Keratinocyte (primary cell): ENCODE data around the gene PIGL. TPM values are rescaled to one million over a fixed set of nuclear protein-coding genes. Genes with fewer than 3 reads are reported as not detected.

Experiments
- DNase-seq: peaks from one replicate; pipeline ENCODE4 v3.0.0-alpha.2; 2011; ENCODE audit warnings: low read depth, missing footprints, low spot score
- FAIRE-seq: peaks from 2 replicates; lab custom pipeline; 2011; peaks lifted over from hg19 to GRCh38; lab: Jason Lieb, UNC
- H2AFZ ChIP-seq: 2 replicates; pipeline ENCODE4 v1.6.0; 2012; ENCODE audit warnings: low read length, control low read depth, inconsistent platforms; ENCODE audit not compliant: control insufficient read depth
- H3K27ac ChIP-seq: 2 replicates; pipeline ENCODE4 v1.5.1; 2011; ENCODE audit warnings: low read length; ENCODE audit not compliant: control insufficient read depth, insufficient read depth
- H3K27me3 ChIP-seq: 3 replicates; pipeline ENCODE4 v1.6.0; 2011; ENCODE audit warnings: low read length; ENCODE audit not compliant: control insufficient read depth, insufficient read depth; ENCODE audit errors: extremely low read depth
- H3K36me3 ChIP-seq, 2 experiments: 2 replicates in 1 of 2; 3 replicates in 1 of 2; pipeline ENCODE4 v1.5.1; 2011; ENCODE audit warnings: low read length in 2 of 2, mild to moderate bottlenecking in 1 of 2; ENCODE audit not compliant: control insufficient read depth in 2 of 2, insufficient read depth in 2 of 2; ENCODE audit errors: extremely low read depth in 1 of 2
- H3K4me1 ChIP-seq: 3 replicates; pipeline ENCODE4 v1.5.1; 2011; ENCODE audit warnings: low read length; ENCODE audit not compliant: control insufficient read depth, insufficient read depth; ENCODE audit errors: extremely low read depth
- H3K4me2 ChIP-seq: 3 replicates; pipeline ENCODE4 v1.6.0; 2011; ENCODE audit warnings: low read depth, low read length; ENCODE audit not compliant: control insufficient read depth, insufficient read depth; ENCODE audit errors: extremely low read depth
- H3K4me3 ChIP-seq, 3 experiments: fragments of 200-600 bp in 1 of 3; sonication (generic) in 1 of 3; 2 replicates in 2 of 3; 3 replicates in 1 of 3; pipeline ENCODE4 v1.5.1; 2011 to 2016; ENCODE audit warnings: low read length in 3 of 3, mild to moderate bottlenecking in 3 of 3, control low read depth in 2 of 3, inconsistent platforms in 1 of 3, low read depth in 1 of 3, mixed read lengths in 1 of 3, mixed run types in 1 of 3, moderate library complexity in 1 of 3; ENCODE audit not compliant: control insufficient read depth in 2 of 3, insufficient read depth in 2 of 3; ENCODE audit errors: extremely low read depth in 1 of 3
- H3K79me2 ChIP-seq: 2 replicates; pipeline ENCODE4 v1.6.0; 2012; ENCODE audit warnings: low read length; ENCODE audit not compliant: control insufficient read depth, insufficient read depth
- H3K9ac ChIP-seq: 3 replicates; pipeline ENCODE4 v1.6.0; 2011; ENCODE audit warnings: low read length; ENCODE audit not compliant: control insufficient read depth, insufficient read depth; ENCODE audit errors: extremely low read depth
- H3K9me1 ChIP-seq: 3 replicates; pipeline ENCODE4 v1.6.0; 2011; ENCODE audit warnings: low read length; ENCODE audit not compliant: control insufficient read depth, insufficient read depth; ENCODE audit errors: extremely low read depth
- H3K9me3 ChIP-seq: 2 replicates; pipeline ENCODE4 v1.5.1; 2012; ENCODE audit warnings: low read depth, low read length; ENCODE audit not compliant: control insufficient read depth
- H4K20me1 ChIP-seq: 3 replicates; pipeline ENCODE4 v1.6.0; 2011; ENCODE audit warnings: low read length; ENCODE audit not compliant: control insufficient read depth, insufficient read depth; ENCODE audit errors: extremely low read depth
- CTCF ChIP-seq, 3 experiments: IDR thresholded peaks in 1 of 3; conservative IDR thresholded peaks in 1 of 3; optimal IDR thresholded peaks in 1 of 3; 2 replicates in 2 of 3; 3 replicates in 1 of 3; pipeline versions ENCODE3 to v1.5.1; 2011; ENCODE audit warnings: low read length in 3 of 3, mild to moderate bottlenecking in 3 of 3, moderate library complexity in 2 of 3, control low read depth in 1 of 3, inconsistent platforms in 1 of 3; ENCODE audit not compliant: insufficient read depth in 2 of 3; ENCODE audit errors: extremely low read depth in 1 of 3
- EZH2 ChIP-seq: IDR thresholded peaks from one replicate; pipeline ENCODE4 v1.6.1; 2012; ENCODE audit warnings: inconsistent platforms, mild to moderate bottlenecking, low read length, moderate library complexity
- dilution Hi-C: fragments of 300-500 bp; cut with MboI; formaldehyde crosslinking; loops from one replicate; pipeline ENCODE4 v1.7.0; 2020; ENCODE audit warnings: low sequenced_read_pairs; ENCODE audit not compliant: extremely low pct_ligation_motif_present
- polyA plus RNA-seq, 5 experiments: library from polyadenylated mRNA; depleted of rRNA in 3 of 5; stranded (reverse) in 3 of 5; stranded (forward) in 1 of 5; unstranded in 1 of 5; fragments of >200 nt; gene quantifications; 1 replicate in 1 of 5; 2 replicates in 3 of 5; 3 replicates in 1 of 5; pipeline versions ENCODE4 v1.2.1 to v1.2.3, GENCODE V29; 2011 to 2012; ENCODE audit warnings: missing spikeins in 2 of 5, low read depth in 1 of 5, low replicate concordance in 1 of 5

PIGL gene
- polyA plus RNA-seq, 1 donor (not counting 4 experiments of a cell fraction or from before 2014, with no cell fraction given), result 21.5 TPM

GRCh38 chr17:16302856-16303255, 85.8 kb downstream of the PIGL start:
- H3K4me2 ChIP-seq, result no peak overlapping the region
- H3K79me2 ChIP-seq, result no peaks in the 10 kb centered on the region
- no peak for TF ChIP-seq EZH2
- TF ChIP-seq CTCF (optimal IDR thresholded peaks at IDR 0.05 in 1 of 3, IDR thresholded peaks at IDR 0.05 in 1 of 3, conservative IDR thresholded peaks at IDR 0.05 in 1 of 3; ENCODE audit: extremely low read depth in 1 of 3, insufficient read depth in 2 of 3, low read length in 3 of 3), result no peak
- no peak overlapping the region for H3K9ac ChIP-seq
- no peaks in the 10 kb centered on the region for H3K9me3 ChIP-seq
- no peak overlapping the region for H3K27ac ChIP-seq
- no peaks in the 10 kb centered on the region for H3K9me1 ChIP-seq
- H4K20me1 ChIP-seq, result no peaks in the 10 kb centered on the region
- peaks cover 7% of the 10 kb centered on the region for H3K4me1 ChIP-seq
- FAIRE-seq, result no peak
- no peak overlapping the region for H2AFZ ChIP-seq
- peaks cover 0 to 4% of the 10 kb centered on the region in 2 experiments for H3K36me3 ChIP-seq
- H3K27me3 ChIP-seq, result no peaks in the 10 kb centered on the region
- no peak for DNase-seq
- no peak overlapping the region for H3K4me3 ChIP-seq
- dilution Hi-C loops, result no loop called here

- no peaks in the 10 kb centered on the region for H3K79me2 ChIP-seq
- no peak overlapping the region for H3K4me3 ChIP-seq
- peaks cover 7% of the 10 kb centered on the region for H3K4me1 ChIP-seq
- H3K27me3 ChIP-seq, result no peaks in the 10 kb centered on the region
- no peaks in the 10 kb centered on the region for H4K20me1 ChIP-seq
- H3K9me1 ChIP-seq, result no peaks in the 10 kb centered on the region
- H2AFZ ChIP-seq, result no peak overlapping the region
- H3K4me2 ChIP-seq, result no peak overlapping the region
- no peak for DNase-seq
- peaks cover 0 to 4% of the 10 kb centered on the region in 2 experiments for H3K36me3 ChIP-seq
- H3K27ac ChIP-seq, result no peak overlapping the region
- peak; percentile 24 to 54 (median 28) for TF ChIP-seq CTCF (optimal IDR thresholded peaks at IDR 0.05 in 1 of 3, IDR thresholded peaks at IDR 0.05 in 1 of 3, conservative IDR thresholded peaks at IDR 0.05 in 1 of 3; ENCODE audit: extremely low read depth in 1 of 3, insufficient read depth in 2 of 3, low read length in 3 of 3)
- TF ChIP-seq EZH2, result no peak
- no peak overlapping the region for H3K9ac ChIP-seq
- FAIRE-seq, result no peak
- dilution Hi-C loops, result no loop called here
- no peaks in the 10 kb centered on the region for H3K9me3 ChIP-seq
Observed at GRCh38 chr17:16304830-16305229, 87.8 kb downstream of the PIGL start.
